ENCODE results near the gene DEAF1.
A peak's percentile ranks its signal among the peaks of the same experiment; 100 is the strongest.
"Not testable (repeated sequence)": the region's sequence is repeated elsewhere in the genome, so short reads cannot be mapped to it uniquely, and the experiment has no call there.

DEAF1 gene

GRCh38 chr11:678297-678696 lies 16.7 kb downstream of the DEAF1 start:
- DNase-seq = no peak

- no peak for DNase-seq
Measured at GRCh38 chr11:674406-674805, 20.6 kb downstream of the DEAF1 start.

- no peak for DNase-seq
Measured at GRCh38 chr11:673866-674265, 21.2 kb downstream of the DEAF1 start.

- DNase-seq = no peak
Measured at GRCh38 chr11:665704-666281, 29.2 kb downstream of the DEAF1 start.

GRCh38 chr11:665062-665703 lies 29.8 kb downstream of the DEAF1 start:
- no peak for DNase-seq

- peak; percentile 2 for DNase-seq
Measured at GRCh38 chr11:662689-663274, 32.2 kb downstream of the DEAF1 start.

- no peak for DNase-seq
Measured at GRCh38 chr11:660681-661444, 34.2 kb downstream of the DEAF1 start.

- DNase-seq = no peak
Measured at GRCh38 chr11:660281-660680, 34.7 kb downstream of the DEAF1 start.

GRCh38 chr11:659532-660085 lies 35.4 kb downstream of the DEAF1 start:
- no peak for DNase-seq

GRCh38 chr11:657691-658126 lies 37.3 kb downstream of the DEAF1 start:
- DNase-seq = no peak

- DNase-seq = no peak
Measured at GRCh38 chr11:656866-657265, 38.2 kb downstream of the DEAF1 start.

GRCh38 chr11:656426-656825 lies 38.6 kb downstream of the DEAF1 start:
- no peak for DNase-seq

- no peak for DNase-seq
Measured at GRCh38 chr11:655036-655726, 39.8 kb downstream of the DEAF1 start.

- DNase-seq = not testable (repeated sequence)
Measured at GRCh38 chr11:654444-654843, 40.6 kb downstream of the DEAF1 start.

- no peak for DNase-seq
Measured at GRCh38 chr11:653837-654236, 41.2 kb downstream of the DEAF1 start.

GRCh38 chr11:653136-653535 lies 41.9 kb downstream of the DEAF1 start:
- DNase-seq = not testable (repeated sequence)

GRCh38 chr11:650482-650881 lies 44.5 kb downstream of the DEAF1 start:
- no peak for DNase-seq

- not testable (repeated sequence) for DNase-seq
Measured at GRCh38 chr11:647672-648158, 47.3 kb downstream of the DEAF1 start.

GRCh38 chr11:646214-646613 lies 48.8 kb downstream of the DEAF1 start:
- no peak for DNase-seq

GRCh38 chr11:645536-645935 lies 49.5 kb downstream of the DEAF1 start:
- DNase-seq = no peak

GRCh38 chr11:643849-644738 lies 50.9 kb downstream of the DEAF1 start:
- no peak for DNase-seq

GRCh38 chr11:643366-643765 lies 51.7 kb downstream of the DEAF1 start:
- no peak for DNase-seq
